AG04450 (cell line): ENCODE results near the gene SNX13. TPM values are rescaled to one million over a fixed set of nuclear protein-coding genes. Genes with fewer than 3 reads are reported as not detected.

Source experiments
- CTCF ChIA-PET: fragments of 300-600, 350-600 bp; formaldehyde crosslinking; extraction: SDS; loops from one replicate; lab custom pipeline; 2022; ENCODE audit warnings: antibody characterized with exemption, inconsistent platforms; lab: Charles Lee
- POLR2A ChIA-PET: fragments of 350-600 bp; formaldehyde crosslinking; extraction: SDS; loops from one replicate; lab custom pipeline; 2021; ENCODE audit warnings: antibody characterized with exemption, inconsistent platforms; lab: Yijun Ruan, JAX
- DNase-seq: peaks from one replicate; pipeline ENCODE4 v3.0.0-alpha.2; 2011; ENCODE audit warnings: low read depth, low spot score
- H3K27ac ChIP-seq: one replicate; pipeline ENCODE4 v1.5.1; 2012; ENCODE audit warnings: low read depth, low read length, control low read depth
- H3K27me3 ChIP-seq: one replicate; pipeline ENCODE4 v1.6.0; 2012; ENCODE audit warnings: low read length; ENCODE audit not compliant: control insufficient read depth, insufficient read depth
- H3K4me3 ChIP-seq: 2 replicates; pipeline ENCODE4 v1.5.1; 2011; ENCODE audit warnings: mild to moderate bottlenecking, low read depth, low read length, control low read depth
- H3K9me3 ChIP-seq: 2 replicates; pipeline ENCODE4 v1.5.1; 2012; ENCODE audit warnings: low read length; ENCODE audit not compliant: control insufficient read depth, insufficient read depth
- CTCF ChIP-seq: IDR thresholded peaks from 2 replicates; pipeline ENCODE4 v1.5.1; 2011; ENCODE audit warnings: low read depth, low read length, control low read depth, inconsistent platforms
- polyA plus RNA-seq: library from polyadenylated mRNA; depleted of rRNA; stranded (reverse); fragments of >200 nt; gene quantifications from 2 replicates; pipeline ENCODE4 v1.2.3, GENCODE V29; 2011

SNX13 gene
- polyA plus RNA-seq, 1 experiment: 28.3 TPM

DNA sequence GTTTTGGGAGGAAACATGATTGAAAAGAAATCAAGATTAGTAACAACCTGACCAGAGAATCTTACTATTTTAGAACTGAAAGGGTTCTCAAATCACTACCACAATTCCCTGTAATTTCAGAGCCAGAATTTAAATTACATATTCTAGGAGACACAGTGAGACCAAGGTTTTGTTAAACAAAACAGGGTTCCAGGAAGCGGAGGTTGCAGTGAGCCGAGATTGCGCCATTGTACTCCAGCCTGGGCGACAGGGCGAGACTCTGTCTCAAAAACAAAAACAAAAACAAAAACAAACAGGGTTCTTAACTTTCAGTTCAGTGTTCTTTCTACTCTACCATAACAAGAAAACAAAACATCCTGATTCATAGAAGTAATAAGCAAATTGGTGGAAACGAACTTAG is 57.6 kb downstream of the SNX13 start:
- TF ChIP-seq CTCF: no peak
- no peak for DNase-seq
- ChIA-PET CTCF (no interaction called here), POLR2A (no interaction called here)
- no peaks in the 10 kb centered on the region for H3K9me3 ChIP-seq
- no peaks in the 10 kb centered on the region for H3K27me3 ChIP-seq
- no peak overlapping the region for H3K27ac ChIP-seq
- no peak overlapping the region for H3K4me3 ChIP-seq

DNA sequence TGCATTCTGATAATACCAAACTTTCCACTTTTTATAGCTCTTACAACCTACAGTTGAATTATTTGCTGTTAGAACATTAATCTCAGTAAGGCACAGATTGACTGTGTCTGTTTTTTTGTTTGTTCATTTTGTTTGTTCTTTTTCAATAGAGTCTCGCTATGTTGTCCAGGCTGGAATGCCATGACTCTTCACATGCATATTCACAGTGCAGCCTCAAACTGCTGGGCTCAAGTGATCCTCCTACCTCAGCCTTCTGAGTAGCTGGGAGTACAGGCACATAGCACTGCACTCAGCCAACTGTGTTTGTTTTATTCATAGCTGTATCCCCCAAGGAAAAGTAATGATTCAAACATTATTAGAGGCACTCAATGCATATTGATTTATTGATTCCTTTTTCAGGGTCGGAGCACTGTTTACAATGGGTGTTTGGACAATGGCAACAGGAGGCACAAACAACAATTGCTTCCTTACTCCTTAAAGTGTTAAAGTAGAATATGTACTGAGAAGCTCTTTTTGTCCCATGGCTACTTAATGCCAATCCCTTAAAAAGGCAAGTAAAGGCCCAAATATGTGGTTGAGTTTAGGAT is 61.1 kb downstream of the SNX13 start:
- no peak for DNase-seq
- CTCF ChIA-PET: no interaction called here
- POLR2A ChIA-PET: no interaction called here
- Histone ChIP-seq H3K27ac (no peak overlapping the region), H3K4me3 (no peak overlapping the region), H3K27me3 (no peaks in the 10 kb centered on the region), H3K9me3 (no peaks in the 10 kb centered on the region)
- TF ChIP-seq CTCF: no peak

GRCh38 chr7:17878627-17879026 is 61.7 kb downstream of the SNX13 start:
- no peak for DNase-seq
- TF ChIP-seq CTCF: no peak
- Histone ChIP-seq H3K27me3 (no peaks in the 10 kb centered on the region), H3K4me3 (no peak overlapping the region), H3K9me3 (no peaks in the 10 kb centered on the region), H3K27ac (no peak overlapping the region)
- ChIA-PET POLR2A (no interaction called here), CTCF (no interaction called here)

- Histone ChIP-seq H3K27ac (no peak overlapping the region), H3K4me3 (no peak overlapping the region), H3K9me3 (no peaks in the 10 kb centered on the region), H3K27me3 (no peaks in the 10 kb centered on the region)
- CTCF ChIA-PET: no interaction called here
- POLR2A ChIA-PET: no interaction called here
- no peak for DNase-seq
- no peak for TF ChIP-seq CTCF
These were observed 68.3 kb downstream of the SNX13 start for GRCh38 chr7:17871815-17872533.

DNA sequence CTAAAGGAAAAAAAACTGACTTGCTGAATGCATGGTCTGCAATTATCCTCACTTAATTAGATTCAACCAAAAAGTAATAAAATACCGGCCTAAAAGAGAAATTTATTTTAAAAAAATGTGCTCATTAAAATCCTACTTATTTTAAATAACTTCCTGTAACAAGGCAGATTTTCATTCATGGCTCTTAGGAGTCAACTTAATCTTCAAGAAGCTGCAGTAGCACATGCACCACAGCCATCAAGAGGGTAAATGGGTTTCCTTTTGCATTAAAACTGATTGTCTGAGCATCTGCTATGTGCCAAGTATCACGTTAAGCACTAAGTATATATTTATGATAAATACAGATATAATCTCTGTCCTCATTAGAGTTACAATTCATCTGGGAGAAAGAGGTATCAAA is 69.9 kb downstream of the SNX13 start:
- CTCF ChIA-PET: no interaction called here
- Histone ChIP-seq H3K9me3 (no peaks in the 10 kb centered on the region), H3K4me3 (no peak overlapping the region), H3K27me3 (no peaks in the 10 kb centered on the region), H3K27ac (no peak overlapping the region)
- POLR2A ChIA-PET: no interaction called here
- DNase-seq: no peak
- no peak for TF ChIP-seq CTCF
